Upper lobe of left lung (tissue), 4 donors: Measurements from ENCODE around the gene SYMPK.

ENCODE experiments used
- EP300 ChIP-seq, 4 donors: sonication (generic); formaldehyde crosslinking; IDR thresholded peaks; one replicate each; pipeline ENCODE4 v1.5.1; 2017; ENCODE audit warnings: antibody characterized with exemption in 4 of 4, control low read depth in 2 of 4
- POLR2A ChIP-seq, 4 donors: fragments of 450-650 bp; IDR thresholded peaks; one replicate each; pipeline ENCODE4 v1.5.1; 2016 to 2017; ENCODE audit warnings: antibody characterized with exemption in 4 of 4, mild to moderate bottlenecking in 2 of 4
- POLR2AphosphoS5 ChIP-seq, 2 donors: sonication (generic); formaldehyde crosslinking; IDR thresholded peaks; one replicate each; pipeline ENCODE4 v1.5.1; 2017; ENCODE audit warnings: antibody characterized with exemption in 2 of 2
- TF ChIP-seq, protein P1 (sequence below), 6 experiments: fragments of 450-650 bp in 4 of 6; fragments of 200-600 bp in 2 of 6; sonication (generic) in 2 of 6; IDR thresholded peaks; one replicate each; pipeline ENCODE4 v1.5.1; 2016 to 2019; ENCODE audit warnings: antibody characterized with exemption in 6 of 6

DNA sequence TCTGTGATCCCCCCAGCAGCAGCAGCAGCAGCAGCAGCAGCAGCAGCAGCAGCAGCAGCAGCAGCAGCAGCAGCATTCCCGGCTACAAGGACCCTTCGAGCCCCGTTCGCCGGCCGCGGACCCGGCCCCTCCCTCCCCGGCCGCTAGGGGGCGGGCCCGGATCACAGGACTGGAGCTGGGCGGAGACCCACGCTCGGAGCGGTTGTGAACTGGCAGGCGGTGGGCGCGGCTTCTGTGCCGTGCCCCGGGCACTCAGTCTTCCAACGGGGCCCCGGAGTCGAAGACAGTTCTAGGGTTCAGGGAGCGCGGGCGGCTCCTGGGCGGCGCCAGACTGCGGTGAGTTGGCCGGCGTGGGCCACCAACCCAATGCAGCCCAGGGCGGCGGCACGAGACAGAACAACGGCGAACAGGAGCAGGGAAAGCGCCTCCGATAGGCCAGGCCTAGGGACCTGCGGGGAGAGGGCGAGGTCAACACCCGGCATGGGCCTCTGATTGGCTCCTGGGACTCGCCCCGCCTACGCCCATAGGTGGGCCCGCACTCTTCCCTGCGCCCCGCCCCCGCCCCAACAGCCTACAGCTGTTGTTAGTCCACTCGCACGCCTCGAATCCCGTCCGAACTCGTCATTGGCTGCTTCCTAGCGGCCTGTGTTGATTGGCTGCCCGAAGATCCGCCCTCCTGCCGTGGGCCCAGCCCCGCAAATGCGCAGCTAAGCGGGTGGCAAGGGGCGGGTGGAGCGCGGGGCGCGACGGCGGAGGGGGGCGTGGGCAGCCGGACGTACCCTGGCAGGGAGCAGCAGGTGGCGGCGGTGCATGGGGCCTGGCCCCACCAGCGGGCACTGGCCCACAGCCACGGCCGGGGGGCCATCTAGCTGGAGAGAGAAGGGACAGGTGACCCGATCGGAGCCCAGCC, 92.5 kb downstream of the SYMPK start:
- peak in 1 of 2 donors; percentile 56 for TF ChIP-seq POLR2AphosphoS5 (IDR thresholded peaks at IDR 0.05)
- TF ChIP-seq, protein P1, sequence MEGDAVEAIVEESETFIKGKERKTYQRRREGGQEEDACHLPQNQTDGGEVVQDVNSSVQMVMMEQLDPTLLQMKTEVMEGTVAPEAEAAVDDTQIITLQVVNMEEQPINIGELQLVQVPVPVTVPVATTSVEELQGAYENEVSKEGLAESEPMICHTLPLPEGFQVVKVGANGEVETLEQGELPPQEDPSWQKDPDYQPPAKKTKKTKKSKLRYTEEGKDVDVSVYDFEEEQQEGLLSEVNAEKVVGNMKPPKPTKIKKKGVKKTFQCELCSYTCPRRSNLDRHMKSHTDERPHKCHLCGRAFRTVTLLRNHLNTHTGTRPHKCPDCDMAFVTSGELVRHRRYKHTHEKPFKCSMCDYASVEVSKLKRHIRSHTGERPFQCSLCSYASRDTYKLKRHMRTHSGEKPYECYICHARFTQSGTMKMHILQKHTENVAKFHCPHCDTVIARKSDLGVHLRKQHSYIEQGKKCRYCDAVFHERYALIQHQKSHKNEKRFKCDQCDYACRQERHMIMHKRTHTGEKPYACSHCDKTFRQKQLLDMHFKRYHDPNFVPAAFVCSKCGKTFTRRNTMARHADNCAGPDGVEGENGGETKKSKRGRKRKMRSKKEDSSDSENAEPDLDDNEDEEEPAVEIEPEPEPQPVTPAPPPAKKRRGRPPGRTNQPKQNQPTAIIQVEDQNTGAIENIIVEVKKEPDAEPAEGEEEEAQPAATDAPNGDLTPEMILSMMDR (IDR thresholded peaks at IDR 0.05) = peak; percentile 96 to 99 (median 96)
- peak in 2 of 4 donors; percentile 18 to 74 for TF ChIP-seq POLR2A (IDR thresholded peaks at IDR 0.05)
- TF ChIP-seq EP300 (IDR thresholded peaks at IDR 0.05) = no peak
